AG09309 (cell line): Measurements from ENCODE around the gene L3MBTL4.

Source experiments
- DNase-seq: peaks from one replicate; pipeline ENCODE4 v3.0.0-alpha.2; 2010; ENCODE audit warnings: low read depth
- H3K4me3 ChIP-seq: 2 replicates; pipeline ENCODE4 v1.5.1; 2011; ENCODE audit warnings: mild to moderate bottlenecking, low read depth, low read length, moderate library complexity; ENCODE audit not compliant: control insufficient read depth
- CTCF ChIP-seq: IDR thresholded peaks from 2 replicates; pipeline ENCODE4 v1.5.1; 2011; ENCODE audit warnings: mild to moderate bottlenecking, low read depth, low read length, inconsistent platforms; ENCODE audit not compliant: insufficient read depth, control insufficient read depth; ENCODE audit errors: missing control alignments

Gene L3MBTL4

GRCh38 chr18:6294148-6294784 is 120.4 kb downstream of the L3MBTL4 start:
- no peak for DNase-seq
- TF ChIP-seq CTCF = no peak
- H3K4me3 ChIP-seq = no peak overlapping the region

GRCh38 chr18:6289843-6290242 is 124.9 kb downstream of the L3MBTL4 start:
- H3K4me3 ChIP-seq = no peak overlapping the region
- DNase-seq = no peak
- TF ChIP-seq CTCF = no peak

- no peak overlapping the region for H3K4me3 ChIP-seq
- no peak for DNase-seq
- TF ChIP-seq CTCF = no peak
Observed at GRCh38 chr18:6286585-6286984, 128.1 kb downstream of the L3MBTL4 start.

GRCh38 chr18:6284761-6285160 is 129.9 kb downstream of the L3MBTL4 start:
- no peak overlapping the region for H3K4me3 ChIP-seq
- no peak for TF ChIP-seq CTCF
- DNase-seq = no peak

GRCh38 chr18:6284300-6284699 is 130.4 kb downstream of the L3MBTL4 start:
- no peak for TF ChIP-seq CTCF
- DNase-seq = no peak
- no peak overlapping the region for H3K4me3 ChIP-seq

GRCh38 chr18:6281874-6282273 is 132.8 kb downstream of the L3MBTL4 start:
- H3K4me3 ChIP-seq = no peak overlapping the region
- DNase-seq = no peak
- no peak for TF ChIP-seq CTCF
